HK-2 (cell line): Measurements from ENCODE around the gene STXBP4.
"Not testable (repeated sequence)": the region's sequence is repeated elsewhere in the genome, so short reads cannot be mapped to it uniquely, and the experiment has no call there.

Experiments used
- DNase-seq: peaks from one replicate; pipeline ENCODE4 v3.0.0-alpha.2; 2018; ENCODE audit not compliant: unreplicated experiment

Gene STXBP4

GRCh38 chr17:55040611-55041010 lies 72.0 kb downstream of the STXBP4 start:
- DNase-seq, result no peak

GRCh38 chr17:55053855-55054254 lies 85.3 kb downstream of the STXBP4 start:
- DNase-seq, result no peak

- no peak for DNase-seq
Observed at GRCh38 chr17:55054429-55054828, 85.9 kb downstream of the STXBP4 start.

- DNase-seq, result no peak
Observed at GRCh38 chr17:55056526-55056925, 88.0 kb downstream of the STXBP4 start.

DNA sequence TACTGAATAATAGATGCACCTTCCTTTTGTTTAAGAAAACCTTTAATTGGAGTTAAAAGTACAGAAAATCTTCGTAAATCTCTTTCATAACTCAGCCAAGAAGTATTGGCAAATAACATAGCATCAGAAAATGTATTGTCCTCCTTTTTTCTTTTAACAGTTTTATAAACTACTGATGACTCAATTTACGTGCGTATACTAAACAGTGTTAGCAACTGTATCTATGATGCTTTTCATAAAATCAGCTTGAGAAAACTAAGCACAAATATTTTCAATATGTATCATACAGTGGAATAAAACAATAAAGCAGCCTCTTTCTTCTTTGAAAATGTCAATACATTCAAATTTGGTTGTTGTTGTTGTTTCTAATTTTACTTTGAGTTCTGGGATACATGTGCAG lies 88.6 kb downstream of the STXBP4 start:
- no peak for DNase-seq

GRCh38 chr17:55059724-55060123 lies 91.2 kb downstream of the STXBP4 start:
- DNase-seq, result no peak

GRCh38 chr17:55062921-55063320 lies 94.4 kb downstream of the STXBP4 start:
- DNase-seq, result peak; percentile 17

DNA sequence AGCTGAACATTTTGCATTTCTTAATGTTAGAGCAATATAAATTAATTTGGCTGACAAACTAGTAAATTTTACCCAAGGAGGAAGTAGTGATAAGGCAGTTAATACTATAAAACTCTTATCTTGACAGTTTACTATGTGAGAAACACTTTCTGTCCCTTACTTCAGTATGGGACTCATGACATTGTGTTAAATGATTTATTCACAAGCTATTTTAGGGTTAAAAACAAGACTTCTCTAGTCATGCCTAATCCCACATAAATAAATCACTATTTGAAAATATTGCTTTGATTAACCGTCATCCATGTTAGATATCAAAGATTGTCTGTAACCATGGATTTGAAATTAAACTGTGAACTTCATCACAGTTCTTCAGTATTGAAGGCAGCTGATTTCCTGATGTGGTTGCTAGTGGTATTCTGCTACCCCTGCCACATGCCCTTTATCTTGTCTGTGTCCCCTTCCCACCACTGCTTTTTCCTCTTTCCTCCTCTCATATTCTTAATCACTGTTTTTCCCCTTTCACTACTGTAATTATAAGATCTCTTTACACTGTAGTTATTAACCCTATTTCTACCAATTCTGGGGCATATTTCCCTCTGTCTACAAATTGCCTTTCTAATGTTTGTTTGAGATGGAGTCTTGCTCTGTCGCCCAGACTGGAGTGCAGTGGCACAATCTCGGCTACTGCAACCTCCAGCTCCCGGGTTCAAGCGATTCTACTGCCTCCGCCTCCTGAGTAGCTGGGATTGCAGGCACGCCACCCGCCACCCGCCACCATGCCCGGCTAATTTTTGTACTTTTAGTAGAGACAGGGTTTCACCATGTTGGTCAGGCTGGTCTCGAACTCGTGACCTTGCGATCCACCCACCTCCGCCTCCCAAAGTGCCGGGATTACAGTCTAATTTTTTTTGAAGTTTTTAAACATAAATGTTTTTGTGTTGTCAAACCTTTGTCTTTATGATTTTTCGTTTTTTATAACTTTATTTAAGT lies 95.6 kb downstream of the STXBP4 start:
- no peak for DNase-seq

- DNase-seq, result no peak
Observed at GRCh38 chr17:55067697-55068439, 99.3 kb downstream of the STXBP4 start.

- no peak for DNase-seq
Observed at GRCh38 chr17:55068862-55069811, 100.6 kb downstream of the STXBP4 start.

DNA sequence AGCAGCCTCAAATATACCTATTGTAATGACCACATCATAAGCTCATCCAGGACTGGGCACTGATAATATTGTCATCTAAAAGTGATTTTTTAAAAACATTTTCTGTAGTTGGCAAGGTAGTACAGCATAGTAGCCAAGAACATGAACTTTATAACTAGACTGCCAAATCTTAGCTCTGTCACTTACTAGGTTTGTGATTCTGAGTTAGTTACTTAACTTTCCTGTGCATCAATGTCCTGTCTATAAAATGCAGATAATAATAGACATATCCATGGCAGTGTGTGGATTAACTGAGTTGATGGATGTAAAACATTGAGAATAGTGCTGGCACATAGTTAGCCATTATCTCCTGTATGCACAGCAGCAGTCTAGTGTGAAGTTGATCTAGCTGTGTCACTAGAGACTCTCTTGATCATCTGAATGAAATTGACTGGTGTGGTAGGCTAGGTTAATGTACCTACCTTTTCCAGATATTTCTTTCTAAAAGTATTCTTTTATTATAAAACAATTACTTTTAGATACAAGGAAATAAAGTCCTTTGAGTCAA lies 101.5 kb downstream of the STXBP4 start:
- no peak for DNase-seq

GRCh38 chr17:55072898-55073297 lies 104.3 kb downstream of the STXBP4 start:
- no peak for DNase-seq

DNA sequence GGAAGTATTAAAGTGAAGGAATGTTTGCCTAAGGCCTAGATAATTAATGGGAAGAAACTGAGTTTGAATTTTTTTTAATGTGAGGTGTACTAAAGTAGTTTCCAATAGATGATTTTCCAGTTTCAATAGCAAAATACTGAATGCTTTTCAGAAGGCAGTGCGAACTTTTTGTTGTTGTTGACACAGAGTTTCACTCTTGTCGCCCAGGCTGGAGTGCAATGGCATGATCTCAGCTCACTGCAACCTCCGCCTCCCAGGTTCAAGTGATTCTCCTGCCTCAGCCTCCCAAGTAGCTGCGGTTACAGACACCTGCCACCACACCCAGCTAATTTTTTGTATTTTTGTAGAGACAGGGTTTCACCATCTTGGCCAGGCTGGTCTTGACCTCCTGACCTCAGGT lies 104.9 kb downstream of the STXBP4 start:
- not testable (repeated sequence) for DNase-seq

DNA sequence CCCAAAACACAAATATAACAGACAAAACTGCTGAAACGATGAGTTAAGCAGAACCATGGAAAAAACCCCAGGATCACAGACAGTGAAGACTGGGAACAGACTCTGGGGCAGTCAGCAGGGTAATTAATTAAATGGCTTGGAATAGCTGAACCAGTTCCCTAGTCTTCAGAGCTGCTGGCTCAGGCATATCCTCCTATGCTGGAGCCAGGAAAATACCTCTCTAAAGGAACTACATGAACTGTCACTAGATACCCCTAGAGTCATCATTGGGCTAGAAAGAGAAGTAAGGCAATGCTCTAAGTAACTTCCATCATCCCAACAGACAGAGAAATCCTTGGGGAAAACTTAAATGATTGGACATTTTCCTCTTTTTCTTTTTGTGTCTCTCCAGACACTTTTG lies 113.0 kb downstream of the STXBP4 start:
- DNase-seq, result no peak

GRCh38 chr17:55086635-55087058 lies 118.1 kb downstream of the STXBP4 start:
- no peak for DNase-seq

- no peak for DNase-seq
Observed at GRCh38 chr17:55089256-55089655, 120.7 kb downstream of the STXBP4 start.

- DNase-seq, result no peak
Observed at GRCh38 chr17:55090079-55090492, 121.5 kb downstream of the STXBP4 start.

DNA sequence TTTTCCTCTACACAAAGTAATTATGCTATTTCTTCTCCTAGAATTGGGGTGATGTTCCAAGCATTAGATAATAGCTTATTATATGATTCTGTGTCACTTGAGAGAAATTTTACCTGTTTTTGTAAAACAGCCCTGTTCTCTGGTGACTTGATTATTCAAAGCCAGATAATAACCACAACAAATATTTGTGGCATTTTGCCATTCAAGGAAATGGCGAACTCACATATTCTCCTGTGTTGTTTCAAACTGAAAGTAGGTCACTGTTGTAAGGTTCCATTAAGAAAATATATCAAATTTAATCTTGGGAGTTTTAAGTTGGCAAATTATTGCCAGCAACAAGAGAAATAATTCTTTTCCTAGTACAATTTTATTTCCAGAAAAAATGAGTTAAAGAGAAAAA lies 124.8 kb downstream of the STXBP4 start:
- no peak for DNase-seq

- no peak for DNase-seq
Observed at GRCh38 chr17:55098765-55099164, 130.2 kb downstream of the STXBP4 start.

DNA sequence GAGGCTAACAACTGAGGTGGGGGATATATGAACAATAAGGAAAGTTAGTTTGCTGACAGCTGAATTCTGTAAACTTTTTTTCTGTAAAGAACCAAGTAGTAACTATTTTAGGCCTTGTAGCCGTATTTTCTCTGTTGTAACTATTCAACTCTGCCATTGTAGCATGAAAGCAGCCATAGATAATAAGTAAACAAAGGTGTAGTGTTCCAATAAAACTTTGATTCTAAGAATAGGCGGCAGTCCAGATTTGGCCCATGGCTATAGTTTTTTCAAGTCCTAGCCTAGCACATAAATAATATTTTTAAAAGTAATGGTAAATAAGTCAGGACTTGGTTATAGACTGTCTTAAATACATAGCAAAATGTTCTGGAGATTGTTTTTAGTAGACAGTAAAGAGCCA lies 142.0 kb downstream of the STXBP4 start:
- DNase-seq, result no peak

- no peak for DNase-seq
Observed at GRCh38 chr17:55114283-55114682, 145.7 kb downstream of the STXBP4 start.
